GM19193 (cell line): ENCODE data around the gene TIAM2.

Experiments
- POLR2A ChIP-seq: IDR thresholded peaks from 4 replicates; pipeline ENCODE4 v1.6.1; 2011; ENCODE audit not compliant: insufficient read depth, insufficient read length; ENCODE audit errors: extremely low read depth

Gene TIAM2

DNA sequence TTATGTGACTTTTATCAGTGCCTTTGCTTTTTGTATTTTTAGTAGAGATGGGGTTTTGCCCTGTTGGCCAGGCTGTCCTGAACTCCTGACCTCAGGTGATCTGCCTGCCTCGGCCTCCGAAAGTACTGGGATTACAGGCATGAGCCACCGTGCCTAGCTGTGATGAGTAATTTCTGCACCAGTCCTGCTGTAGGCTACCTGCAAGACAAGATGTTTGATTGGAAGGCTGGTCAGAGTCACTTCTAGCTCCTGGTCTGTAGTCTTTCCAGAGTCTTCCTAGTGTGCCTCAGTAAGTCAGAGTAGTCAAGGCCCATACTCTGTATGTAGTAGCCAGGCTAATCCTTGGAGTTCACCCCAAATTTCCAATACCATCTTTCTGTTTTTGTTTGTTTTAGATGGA is 8.9 kb downstream of the TIAM2 start:
- no peak for TF ChIP-seq POLR2A

DNA sequence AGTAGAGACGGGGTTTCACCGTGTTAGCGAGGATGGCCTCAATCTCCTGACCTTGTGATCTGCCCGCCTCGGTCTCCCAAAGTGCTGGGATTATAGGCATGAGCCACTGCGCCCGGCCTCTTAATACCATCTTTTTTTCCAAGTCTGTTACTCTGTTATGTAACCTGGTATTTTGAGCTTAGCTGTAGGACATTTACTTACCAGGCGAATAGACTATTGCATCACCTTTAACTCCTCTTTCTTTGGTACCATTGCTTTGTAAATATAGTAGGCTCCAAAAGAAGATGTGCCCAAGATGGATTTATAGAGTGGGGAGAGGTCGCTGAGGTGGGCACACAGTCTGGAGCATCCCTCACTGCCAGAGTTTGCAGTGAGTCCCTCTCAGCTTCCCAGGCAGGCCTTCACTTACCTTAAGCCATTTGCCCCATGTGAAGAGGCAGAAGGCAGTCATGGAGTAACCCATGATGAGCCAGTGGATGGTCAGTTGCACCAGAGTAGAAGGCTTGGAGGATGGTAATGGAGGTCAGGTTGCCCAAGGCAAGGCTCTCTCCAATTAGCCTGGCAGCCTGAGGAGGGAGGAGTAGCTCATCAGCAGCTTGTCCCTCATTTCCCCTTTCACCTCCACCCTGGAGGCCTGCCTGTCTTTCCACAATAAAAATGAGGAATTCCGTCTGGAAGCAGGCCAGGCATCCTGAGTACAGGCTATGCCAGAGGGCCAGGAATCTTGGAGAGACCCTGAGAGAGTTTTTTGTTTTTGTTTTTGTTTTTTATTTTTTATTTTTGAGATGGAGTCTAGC is 9.7 kb downstream of the TIAM2 start:
- TF ChIP-seq POLR2A = no peak

DNA sequence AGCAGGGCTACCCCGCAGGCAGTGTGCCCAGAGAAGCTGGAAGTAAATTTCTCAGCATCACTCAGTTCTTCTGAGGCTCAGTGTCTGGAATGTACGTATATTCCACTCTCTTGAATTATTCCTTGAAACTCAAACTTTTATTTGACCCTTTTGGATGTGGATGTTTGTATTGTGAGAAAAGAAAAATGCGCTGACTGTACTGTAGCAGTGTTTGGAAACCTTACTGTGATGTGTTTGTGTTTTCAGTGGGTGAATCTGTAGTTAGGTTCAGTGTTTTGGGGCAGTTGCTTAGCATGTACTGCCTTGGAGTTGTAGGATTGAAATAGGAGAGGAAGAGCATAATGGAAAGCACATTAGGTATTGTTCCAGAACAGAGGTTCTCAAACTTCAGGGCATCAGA is 13.5 kb downstream of the TIAM2 start:
- TF ChIP-seq POLR2A = no peak

DNA sequence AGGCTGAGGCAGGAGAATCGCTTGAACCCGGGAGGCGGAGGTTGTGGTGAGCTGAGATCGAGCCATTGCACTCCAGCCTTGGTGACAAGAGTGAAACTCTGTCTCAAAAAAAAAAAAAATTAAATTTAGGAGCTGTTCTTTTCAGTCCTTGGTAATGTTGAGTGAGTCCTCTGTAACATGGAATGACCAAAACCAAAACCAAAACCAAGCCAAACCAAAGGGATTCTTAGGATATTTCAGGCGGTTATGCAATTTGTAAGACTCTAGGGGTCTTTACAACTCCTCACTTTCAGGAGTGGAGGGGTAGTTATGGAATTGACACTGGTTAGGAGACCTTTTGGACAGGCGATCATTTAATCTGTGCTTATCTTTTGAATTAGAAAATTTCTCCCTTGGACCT is 15.8 kb downstream of the TIAM2 start:
- no peak for TF ChIP-seq POLR2A

DNA sequence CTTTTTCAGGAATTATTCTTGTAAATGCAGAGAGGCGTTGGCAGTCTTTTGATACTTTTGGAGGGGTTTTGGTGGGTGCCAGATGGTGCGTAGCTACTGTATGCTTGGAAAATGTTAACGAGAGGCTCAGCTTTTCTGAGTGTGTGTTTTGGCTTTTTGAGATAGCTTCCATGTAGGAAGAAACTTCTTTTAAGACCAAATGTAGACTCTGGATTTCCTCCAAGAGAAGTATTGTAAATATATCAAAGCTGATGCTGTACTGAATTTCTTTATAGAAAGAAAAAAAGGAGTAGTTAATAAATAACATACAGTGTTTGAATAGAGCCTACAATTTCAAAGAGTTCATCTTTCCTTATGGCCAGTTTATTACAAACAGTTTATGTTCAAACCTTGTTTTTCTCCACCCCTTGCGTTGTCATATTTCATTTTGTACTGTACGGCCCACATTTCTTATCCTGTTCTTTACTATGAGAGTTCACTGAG is 16.7 kb downstream of the TIAM2 start:
- no peak for TF ChIP-seq POLR2A

DNA sequence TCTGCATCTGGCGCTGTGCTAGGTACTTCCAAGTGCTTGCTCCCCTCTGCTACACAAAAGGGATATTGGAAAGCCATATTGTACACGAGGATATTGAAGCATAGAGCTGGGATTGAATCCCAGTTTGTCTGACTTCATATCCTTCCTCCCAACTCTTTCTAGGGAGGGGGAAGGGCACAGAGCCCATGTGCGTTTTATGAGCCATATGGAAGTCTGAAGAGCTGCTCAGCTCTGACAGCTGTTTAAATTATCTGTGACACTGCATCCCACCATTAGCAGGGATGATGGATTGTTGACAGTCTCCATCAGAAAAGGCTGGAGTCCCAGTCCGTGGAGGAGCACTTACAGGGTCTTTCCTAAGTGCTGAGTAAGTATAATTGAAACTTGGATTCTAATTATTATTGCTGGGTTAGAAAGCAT is 18.4 kb downstream of the TIAM2 start:
- TF ChIP-seq POLR2A = no peak

DNA sequence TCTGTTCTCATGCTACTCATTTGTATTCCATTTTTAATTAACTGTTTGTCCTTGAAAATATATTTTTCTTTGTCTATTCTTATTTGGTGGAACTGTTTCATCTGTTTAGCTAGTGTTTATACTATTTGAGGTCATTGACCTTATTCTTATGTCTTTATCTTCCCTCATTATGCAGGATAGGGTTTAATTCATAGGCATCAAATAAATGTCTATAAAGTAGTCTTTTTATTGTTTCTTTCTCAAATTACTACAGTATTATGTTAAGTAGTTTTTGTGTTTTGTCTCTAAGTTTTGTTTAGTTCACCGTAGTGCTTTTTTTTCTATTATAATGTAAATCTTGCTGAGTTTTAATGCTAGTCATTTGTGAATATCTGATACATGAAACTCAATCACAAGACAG is 19.0 kb downstream of the TIAM2 start:
- TF ChIP-seq POLR2A = no peak

DNA sequence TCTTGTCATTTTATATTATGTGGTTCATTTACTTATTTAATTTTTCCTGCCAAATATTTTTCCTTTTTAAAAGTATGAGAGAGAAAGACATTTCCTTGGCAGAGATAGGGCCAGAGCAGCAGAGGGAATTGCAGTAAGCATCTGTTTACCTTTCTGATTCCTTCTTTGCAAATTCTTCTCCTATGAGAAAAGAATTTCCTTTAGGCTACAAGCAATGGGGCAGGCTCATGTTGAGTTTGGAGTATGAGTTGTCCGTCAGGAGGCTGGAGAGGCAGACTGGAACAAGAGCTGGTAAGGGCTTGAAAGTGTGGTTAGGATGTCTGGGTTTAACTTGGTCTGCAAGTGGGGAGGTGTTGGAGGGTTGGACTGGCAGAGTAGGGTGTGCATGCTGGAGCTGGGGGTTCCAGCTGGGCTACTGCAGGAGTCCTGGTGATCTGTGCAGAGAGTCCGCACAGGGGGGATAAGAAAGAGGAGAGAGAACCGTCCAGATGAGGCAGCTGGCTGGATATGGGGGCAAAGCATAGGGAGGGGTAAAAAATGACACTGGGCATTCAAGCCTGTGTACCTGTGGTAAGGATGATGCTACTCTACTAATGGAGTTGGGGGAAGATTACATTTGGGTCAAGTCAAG is 19.7 kb downstream of the TIAM2 start:
- TF ChIP-seq POLR2A = no peak

DNA sequence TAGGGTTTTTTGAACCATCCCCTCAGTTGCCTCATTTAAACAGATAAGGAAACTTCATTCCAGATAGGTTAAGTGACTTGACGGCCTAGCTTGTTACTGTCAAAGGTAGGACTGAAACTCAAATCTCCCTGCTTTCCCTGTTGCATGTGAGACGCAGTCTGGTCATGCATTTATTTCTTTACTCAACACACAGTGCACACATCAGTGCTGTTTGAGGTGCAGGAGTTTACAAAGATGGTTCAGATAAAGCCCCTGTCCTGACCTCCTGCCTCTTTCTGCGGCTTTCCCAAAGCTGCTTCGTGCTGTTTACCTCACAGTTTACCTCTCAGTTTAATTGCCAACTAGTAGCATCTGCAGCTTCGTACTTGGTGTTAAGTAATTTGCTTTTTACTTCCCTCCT is 26.6 kb downstream of the TIAM2 start:
- TF ChIP-seq POLR2A = no peak

DNA sequence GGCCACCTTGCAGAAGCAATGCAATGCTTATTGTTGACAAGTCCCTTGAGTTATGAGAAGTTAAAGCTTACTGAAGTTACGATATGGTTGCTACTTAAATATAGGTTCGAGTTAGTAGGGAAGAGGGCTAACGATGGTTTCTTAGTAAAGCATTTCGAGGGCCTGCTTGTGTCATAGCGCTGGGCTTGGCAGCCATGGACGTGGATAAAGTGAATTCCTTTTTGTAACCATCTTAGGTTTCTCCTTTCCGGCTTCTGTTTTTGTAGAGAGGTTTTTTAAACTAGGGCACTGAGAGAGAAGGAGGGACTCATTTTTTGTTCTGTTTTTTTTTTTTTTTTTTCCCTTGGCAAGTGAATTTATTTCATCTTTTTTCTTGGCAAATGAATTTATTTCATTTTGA is 27.6 kb downstream of the TIAM2 start:
- TF ChIP-seq POLR2A = no peak

DNA sequence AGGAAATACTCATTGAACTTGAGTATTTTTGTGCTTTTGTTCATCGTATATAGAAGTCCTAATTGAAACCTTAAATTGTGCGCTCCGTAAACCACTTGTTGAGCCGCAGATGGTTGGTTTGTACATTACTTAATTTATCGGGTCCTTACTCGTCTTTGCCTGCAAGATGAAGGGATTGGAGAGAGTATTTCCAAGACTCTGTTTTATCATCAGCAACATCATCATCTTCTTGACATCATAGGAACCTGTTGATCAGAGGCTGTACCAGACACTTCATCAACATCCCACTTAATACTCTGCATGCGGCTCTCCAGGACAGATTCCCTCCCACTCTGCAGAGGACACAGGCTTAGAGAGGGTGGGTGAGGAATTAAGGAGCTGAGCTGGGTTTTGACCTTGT is 28.6 kb downstream of the TIAM2 start:
- no peak for TF ChIP-seq POLR2A

DNA sequence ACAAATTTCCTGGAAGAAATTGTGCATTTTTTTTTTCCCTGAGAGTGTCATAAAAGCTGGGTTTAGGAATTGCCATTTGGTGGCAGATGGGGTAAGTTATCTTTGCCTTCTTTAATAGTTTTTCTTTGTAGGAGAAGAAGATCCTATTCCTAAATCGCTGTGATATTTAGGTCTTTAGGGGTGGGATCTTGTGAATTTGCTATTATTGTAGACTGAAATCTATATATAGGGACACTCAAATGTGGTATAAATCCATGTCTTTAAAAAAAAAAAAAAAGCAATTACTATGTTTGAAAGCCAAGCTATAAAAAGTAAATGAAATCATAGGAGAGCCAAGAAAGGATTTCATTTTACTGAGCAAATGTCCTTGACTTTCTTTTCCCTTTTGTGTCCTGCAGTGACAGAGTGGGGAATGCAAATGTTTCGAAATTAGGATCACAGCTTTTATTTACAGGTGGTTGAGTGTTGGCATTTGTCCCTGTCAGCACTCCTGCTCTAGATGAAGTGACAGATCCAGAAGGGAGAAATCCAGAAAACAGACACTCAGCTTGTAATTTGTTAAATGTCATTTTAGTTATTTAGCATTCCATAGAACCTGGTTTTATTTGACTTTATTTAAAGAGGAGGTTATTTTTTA is 29.4 kb downstream of the TIAM2 start:
- no peak for TF ChIP-seq POLR2A

DNA sequence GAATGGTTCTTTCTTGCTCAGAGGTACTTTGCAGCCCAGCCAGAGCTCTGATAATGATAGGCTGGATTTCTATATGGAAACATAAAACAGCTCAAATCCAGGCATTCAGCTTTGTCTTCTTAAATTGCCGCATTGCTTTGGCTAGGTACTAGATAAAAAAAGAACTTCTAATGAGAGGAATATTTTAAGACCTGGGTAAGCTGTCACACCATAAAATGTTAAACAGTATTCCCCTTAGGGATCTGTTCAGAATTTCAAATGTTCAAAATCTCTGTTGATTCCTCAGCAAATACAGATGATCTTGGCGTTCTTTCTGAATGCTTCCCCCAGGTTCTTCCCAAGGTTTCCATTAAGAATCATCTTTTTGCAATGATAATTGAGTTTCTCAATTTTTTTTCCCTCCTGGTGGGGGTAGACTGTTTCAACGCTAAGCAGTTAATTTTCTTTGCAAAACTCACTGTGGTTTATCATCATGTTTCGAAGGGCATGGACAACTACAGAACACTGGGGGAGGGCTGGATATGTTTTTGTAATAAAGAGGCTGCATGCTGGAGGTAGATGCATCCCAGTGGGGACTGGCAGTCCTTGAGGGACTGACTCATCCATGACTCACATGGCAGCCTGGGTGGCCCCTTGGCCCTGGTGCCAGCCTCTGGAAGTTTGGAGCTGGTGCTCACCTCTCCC is 31.0 kb downstream of the TIAM2 start:
- TF ChIP-seq POLR2A = no peak

DNA sequence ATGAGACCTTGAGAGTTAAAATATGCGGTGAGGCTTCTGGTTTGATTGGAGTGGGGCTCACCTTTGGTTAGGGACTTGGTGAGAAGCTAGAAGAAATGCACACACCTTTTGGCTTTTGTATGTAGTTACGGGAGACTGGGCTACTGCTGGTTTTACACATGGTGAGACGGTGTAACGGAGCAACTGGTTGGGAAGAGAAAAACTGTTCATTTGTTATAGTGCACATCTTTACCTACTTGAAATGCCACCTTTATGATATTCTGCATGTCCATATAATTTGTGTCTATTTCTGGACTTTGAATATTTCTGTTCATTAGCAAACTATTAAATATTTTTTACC is 31.6 kb downstream of the TIAM2 start:
- TF ChIP-seq POLR2A = no peak

DNA sequence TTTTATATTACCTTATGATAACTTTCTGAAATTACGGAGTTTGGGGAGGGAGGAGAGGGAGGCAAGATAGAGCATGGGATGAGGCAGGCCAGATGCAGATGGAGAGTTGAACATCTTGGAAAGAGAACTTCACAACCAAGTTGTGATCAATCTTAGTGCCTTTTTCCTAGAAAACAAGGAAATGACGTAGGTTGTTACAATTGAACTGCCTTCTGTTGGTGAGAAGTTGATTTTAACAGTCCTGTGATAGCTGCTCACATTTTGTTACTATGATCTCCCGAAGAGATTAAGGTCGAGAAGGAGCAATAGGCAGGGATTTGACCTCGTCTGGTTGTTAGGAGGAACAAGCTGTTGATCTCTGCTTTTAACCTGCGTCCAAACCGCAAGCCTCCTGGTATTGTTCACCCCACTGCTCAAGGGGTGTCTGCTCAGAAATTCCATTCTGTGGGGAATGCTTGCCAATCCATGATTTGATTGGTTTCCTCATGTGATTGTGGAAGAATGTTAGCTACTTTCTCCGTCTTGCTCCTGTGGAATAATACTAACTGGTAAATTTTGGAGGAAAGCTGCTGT is 35.1 kb downstream of the TIAM2 start:
- no peak for TF ChIP-seq POLR2A

DNA sequence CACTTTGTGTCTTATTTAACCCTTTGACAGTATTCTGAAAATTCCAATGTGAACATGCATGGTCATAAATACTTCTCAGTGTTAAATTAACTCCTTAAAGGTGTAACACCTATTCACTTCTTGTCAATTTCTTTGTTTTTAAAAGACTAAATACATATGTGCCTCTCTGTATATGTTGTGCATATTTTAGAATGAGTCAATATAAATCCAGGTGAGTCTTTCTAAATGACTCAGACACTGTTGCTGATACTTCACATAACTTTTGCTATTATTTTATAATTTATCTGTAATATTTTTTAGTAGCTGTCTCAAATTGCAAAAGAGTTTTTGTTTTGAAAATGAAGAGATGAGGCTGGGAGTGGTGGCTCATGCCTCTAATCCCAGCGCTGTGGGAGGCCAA is 36.0 kb downstream of the TIAM2 start:
- TF ChIP-seq POLR2A = no peak
